Mammary epithelial cell (primary cell): Measurements from ENCODE around the gene HSFY2.
"Not testable (repeated sequence)": the region's sequence is repeated elsewhere in the genome, so short reads cannot be mapped to it uniquely, and the experiment has no call there.

Experiments used
- EZH2 ChIP-seq: IDR thresholded peaks from 2 replicates; pipeline ENCODE4 v1.6.1; 2012; ENCODE audit warnings: low read length, inconsistent platforms, borderline replicate concordance
- TF ChIP-seq, protein P1 (sequence below), 2 donors: IDR thresholded peaks in 1 of 2; conservative IDR thresholded peaks in 1 of 2; 2 replicates each; pipeline ENCODE4 v1.5.1; 2011 to 2012; ENCODE audit warnings: inconsistent platforms in 2 of 2, low read length in 2 of 2, mild to moderate bottlenecking in 2 of 2, control low read depth in 1 of 2, low read depth in 1 of 2; ENCODE audit not compliant: insufficient read depth in 1 of 2; ENCODE audit errors: extremely low read depth in 1 of 2

- TF ChIP-seq, protein P1, sequence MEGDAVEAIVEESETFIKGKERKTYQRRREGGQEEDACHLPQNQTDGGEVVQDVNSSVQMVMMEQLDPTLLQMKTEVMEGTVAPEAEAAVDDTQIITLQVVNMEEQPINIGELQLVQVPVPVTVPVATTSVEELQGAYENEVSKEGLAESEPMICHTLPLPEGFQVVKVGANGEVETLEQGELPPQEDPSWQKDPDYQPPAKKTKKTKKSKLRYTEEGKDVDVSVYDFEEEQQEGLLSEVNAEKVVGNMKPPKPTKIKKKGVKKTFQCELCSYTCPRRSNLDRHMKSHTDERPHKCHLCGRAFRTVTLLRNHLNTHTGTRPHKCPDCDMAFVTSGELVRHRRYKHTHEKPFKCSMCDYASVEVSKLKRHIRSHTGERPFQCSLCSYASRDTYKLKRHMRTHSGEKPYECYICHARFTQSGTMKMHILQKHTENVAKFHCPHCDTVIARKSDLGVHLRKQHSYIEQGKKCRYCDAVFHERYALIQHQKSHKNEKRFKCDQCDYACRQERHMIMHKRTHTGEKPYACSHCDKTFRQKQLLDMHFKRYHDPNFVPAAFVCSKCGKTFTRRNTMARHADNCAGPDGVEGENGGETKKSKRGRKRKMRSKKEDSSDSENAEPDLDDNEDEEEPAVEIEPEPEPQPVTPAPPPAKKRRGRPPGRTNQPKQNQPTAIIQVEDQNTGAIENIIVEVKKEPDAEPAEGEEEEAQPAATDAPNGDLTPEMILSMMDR (conservative IDR thresholded peaks at IDR 0.05 in 1 of 2, IDR thresholded peaks at IDR 0.05 in 1 of 2; ENCODE audit: extremely low read depth in 1 of 2, insufficient read depth in 1 of 2, low read depth in 1 of 2, low read length in 2 of 2) = not testable (repeated sequence)
- not testable (repeated sequence) for TF ChIP-seq EZH2
These were observed 42.2 kb upstream of the HSFY2 start for GRCh38 chrY:18815751-18816150.
